CD4-positive, alpha-beta memory T cell (primary cell): ENCODE data around the gene NAB2. TPM values are rescaled to one million over a fixed set of nuclear protein-coding genes. Genes with fewer than 3 reads are reported as not detected.

Source experiments
- CTCF ChIA-PET: fragments of 350-600 bp; sonication (Branson Sonifier 250); formaldehyde crosslinking; loops from one replicate; lab custom pipeline; 2021; ENCODE audit warnings: inconsistent platforms; ENCODE audit not compliant: partially characterized antibody; lab: Charles Lee
- POLR2A ChIA-PET: fragments of 350-600 bp; sonication (Branson Sonifier 250); formaldehyde crosslinking; loops from one replicate; lab custom pipeline; 2021; ENCODE audit not compliant: partially characterized antibody; lab: Charles Lee
- DNase-seq, 5 donors: peaks; one replicate each; pipeline versions ENCODE4 v3.0.0 to v3.0.0-alpha.2; 2020 to 2022; ENCODE audit warnings: mixed read lengths in 1 of 5
- H3K27ac ChIP-seq: one replicate; pipeline ENCODE4 v1.7.0; 2013; ENCODE audit warnings: low read depth, low read length
- H3K27me3 ChIP-seq: 2 replicates; pipeline ENCODE4 v1.7.0; 2013; ENCODE audit warnings: mild to moderate bottlenecking, low read length, moderate library complexity; ENCODE audit not compliant: insufficient read depth
- H3K36me3 ChIP-seq: 2 replicates; pipeline ENCODE4 v1.7.0; 2013; ENCODE audit warnings: mild to moderate bottlenecking, low read length, moderate library complexity; ENCODE audit not compliant: insufficient read depth
- H3K4me1 ChIP-seq: 2 replicates; pipeline ENCODE4 v1.7.0; 2013; ENCODE audit warnings: mild to moderate bottlenecking, low read length, moderate library complexity; ENCODE audit not compliant: insufficient read depth
- H3K4me3 ChIP-seq, 2 donors: one replicate each; pipeline ENCODE4 v1.7.0; 2013; ENCODE audit warnings: low read length in 2 of 2, mild to moderate bottlenecking in 1 of 2
- H3K9me3 ChIP-seq, 2 donors: one replicate each; pipeline ENCODE4 v1.7.0; 2013; ENCODE audit warnings: low read length in 2 of 2, control low read depth in 1 of 2; ENCODE audit not compliant: control insufficient read depth in 1 of 2
- H3K27ac Mint-ChIP-seq, 7 donors: one replicate each; pipeline ENCODE4 v1.8.0; 2020 to 2021; ENCODE audit warnings: mixed read lengths in 7 of 7, mild to moderate bottlenecking in 6 of 7, inconsistent platforms in 3 of 7, moderate library complexity in 3 of 7
- H3K27me3 Mint-ChIP-seq, 2 donors: one replicate each; pipeline ENCODE4 v1.8.0; 2020 to 2021; ENCODE audit warnings: mixed read lengths in 2 of 2
- H3K36me3 Mint-ChIP-seq, 2 donors: one replicate each; pipeline ENCODE4 v1.8.0; 2020 to 2021; ENCODE audit warnings: mixed read lengths in 2 of 2, inconsistent platforms in 1 of 2, mild to moderate bottlenecking in 1 of 2
- H3K4me1 Mint-ChIP-seq, 4 donors: one replicate each; pipeline ENCODE4 v1.8.0; 2020 to 2021; ENCODE audit warnings: mixed read lengths in 4 of 4, mild to moderate bottlenecking in 1 of 4
- H3K4me3 Mint-ChIP-seq, 8 donors: one replicate each; pipeline ENCODE4 v1.8.0; 2020 to 2021; ENCODE audit warnings: mixed read lengths in 8 of 8, mild to moderate bottlenecking in 7 of 8, moderate library complexity in 6 of 8, inconsistent platforms in 3 of 8
- H3K9me3 Mint-ChIP-seq, 8 donors: one replicate each; pipeline ENCODE4 v1.8.0; 2020 to 2021; ENCODE audit warnings: mixed read lengths in 8 of 8, mild to moderate bottlenecking in 5 of 8, inconsistent platforms in 3 of 8, moderate library complexity in 1 of 8
- intact Hi-C: fragments of 100-400 bp; cut with micrococcal nuclease; formaldehyde crosslinking; loops from one replicate; pipeline ENCODE4 v1.15.1; 2023
- polyA plus RNA-seq, 2 donors: library from polyadenylated mRNA; unstranded; fragments of 300-500 nt; fragmentation: Illumina TruSeq; gene quantifications; one replicate each; pipeline ENCODE4 v1.2.3, GENCODE V29; 2021
- total RNA-seq, 2 experiments: library from RNA; stranded (reverse); gene quantifications; one replicate each; pipeline ENCODE4 v1.2.3, GENCODE V29; 2021

Gene NAB2
- total and polyA plus RNA-seq, 4 experiments from 2014 or later: 0.41 to 19.5 (median 9.6) TPM

GRCh38 chr12:57091638-57092528 is 3.0 kb downstream of the NAB2 start:
- intact Hi-C loops: no loop called here
- H3K36me3 Mint-ChIP-seq: peaks cover 8 to 52% of the 10 kb centered on the region in 2 donors
- no peak overlapping the region for H3K4me3 ChIP-seq
- peak overlapping the region in 5 of 8 donors; percentile 0 to 64 (median 16) for H3K4me3 Mint-ChIP-seq
- no peak overlapping the region for H3K27ac ChIP-seq
- no peaks in the 10 kb centered on the region for H3K9me3 Mint-ChIP-seq
- no peaks in the 10 kb centered on the region for H3K27me3 ChIP-seq
- peak overlapping the region in 6 of 7 donors; percentile 61 to 93 (median 84) for H3K27ac Mint-ChIP-seq
- CTCF ChIA-PET: interaction anchor here (1.1 to 11.0 kb wide), 10 partner anchors 9 to 83 kb away, joined by 3 to 184 read pairs (median 6); partner anchors contain the start of genes NEMP1 and STAT6
- peaks cover 25% of the 10 kb centered on the region for H3K36me3 ChIP-seq
- no peaks in the 10 kb centered on the region for H3K9me3 ChIP-seq
- H3K27me3 Mint-ChIP-seq: no peaks in the 10 kb centered on the region
- POLR2A ChIA-PET: interaction anchor here (0.9 to 17.6 kb wide), 6 partner anchors 9 to 456 kb away, joined by 3 to 622 read pairs (median 58); partner anchors contain the start of genes NEMP1 and STAT6
- peak in 1 of 5 donors; percentile 9 for DNase-seq
- H3K4me1 Mint-ChIP-seq: peaks cover 28 to 78% (median 45%) of the 10 kb centered on the region in 4 donors
- H3K4me1 ChIP-seq: peaks cover 52% of the 10 kb centered on the region

GRCh38 chr12:57092529-57092862 is 3.6 kb downstream of the NAB2 start:
- POLR2A ChIA-PET: interaction anchor here (0.9 to 17.6 kb wide), 5 partner anchors 8 to 457 kb away, joined by 3 to 622 read pairs (median 108); partner anchors contain the start of genes NEMP1 and STAT6
- no peaks in the 10 kb centered on the region for H3K27me3 Mint-ChIP-seq
- H3K4me1 Mint-ChIP-seq: peaks cover 28 to 74% (median 45%) of the 10 kb centered on the region in 4 donors

GRCh38 chr12:57092876-57093414 is 4.0 kb downstream of the NAB2 start:
- Histone ChIP-seq H3K4me3 (no peak overlapping the region), H3K27ac (peak overlapping the region; percentile 51), H3K4me1 (peaks cover 51% of the 10 kb centered on the region), H3K9me3 (no peaks in the 10 kb centered on the region), H3K36me3 (peaks cover 33% of the 10 kb centered on the region), H3K27me3 (no peaks in the 10 kb centered on the region)
- ChIA-PET CTCF (interaction anchor here (1.1 to 11.0 kb wide), 8 partner anchors 10 to 84 kb away, joined by 3 to 184 read pairs (median 8); partner anchors contain the start of genes NEMP1 and STAT6), POLR2A (interaction anchor here (0.9 to 17.6 kb wide), 5 partner anchors 8 to 148 kb away, joined by 3 to 622 read pairs (median 108); partner anchors contain the start of genes NEMP1 and STAT6)
- Mint-ChIP-seq H3K9me3 (no peaks in the 10 kb centered on the region), H3K4me3 (peak overlapping the region in 3 of 8 donors; percentile 13 to 64 (median 42)), H3K4me1 (peaks cover 27 to 69% (median 43%) of the 10 kb centered on the region in 4 donors), H3K27me3 (no peaks in the 10 kb centered on the region), H3K27ac (peak overlapping the region; percentile 83 to 93 (median 91)), H3K36me3 (peaks cover 14 to 61% of the 10 kb centered on the region in 2 donors)
- intact Hi-C loops: loop anchor here (1.0 kb wide), 1 partner anchor 24 kb away; no protein-coding TSS in a partner anchor
- no peak for DNase-seq

More at GRCh38 chr12:57092529-57092862, 3.6 kb downstream of the NAB2 start:
- H3K36me3 Mint-ChIP-seq: peaks cover 13 to 56% of the 10 kb centered on the region in 2 donors
- CTCF ChIA-PET: interaction anchor here (1.1 to 11.0 kb wide), 10 partner anchors 10 to 84 kb away, joined by 3 to 184 read pairs (median 6); partner anchors contain the start of genes NEMP1 and STAT6
- Histone ChIP-seq H3K4me1 (peaks cover 52% of the 10 kb centered on the region), H3K36me3 (peaks cover 30% of the 10 kb centered on the region), H3K27me3 (no peaks in the 10 kb centered on the region), H3K27ac (no peak overlapping the region), H3K9me3 (no peaks in the 10 kb centered on the region), H3K4me3 (no peak overlapping the region)
- no peaks in the 10 kb centered on the region for H3K9me3 Mint-ChIP-seq
- peak overlapping the region; percentile 64 to 93 (median 83) for H3K27ac Mint-ChIP-seq
- H3K4me3 Mint-ChIP-seq: peak overlapping the region in 4 of 8 donors; percentile 12 to 64 (median 28)
- intact Hi-C loops: no loop called here
- peak in 1 of 5 donors; percentile 12 for DNase-seq

- ChIA-PET CTCF (interaction anchor here (1.2 to 11.0 kb wide), 5 partner anchors 13 to 85 kb away, joined by 3 to 184 read pairs (median 23); partner anchors contain the start of genes NEMP1 and STAT6), POLR2A (interaction anchor here (0.7 to 17.6 kb wide), 6 partner anchors 7 to 426 kb away, joined by 3 to 622 read pairs (median 58); partner anchors contain the start of genes NEMP1 and STAT6)
- no peaks in the 10 kb centered on the region for H3K27me3 Mint-ChIP-seq
- peak in 4 of 5 donors; percentile 31 to 65 (median 38) for DNase-seq
- H3K36me3 ChIP-seq: peaks cover 39% of the 10 kb centered on the region
- no peaks in the 10 kb centered on the region for H3K9me3 Mint-ChIP-seq
- intact Hi-C loops: loop anchor here (1.0 kb wide), 1 partner anchor 24 kb away; no protein-coding TSS in a partner anchor
- peak overlapping the region; percentile 51 for H3K27ac ChIP-seq
- no peaks in the 10 kb centered on the region for H3K27me3 ChIP-seq
- H3K4me1 Mint-ChIP-seq: peaks cover 25 to 63% (median 41%) of the 10 kb centered on the region in 4 donors
- no peak overlapping the region for H3K4me3 ChIP-seq
- peak overlapping the region; percentile 87 to 93 (median 91) for H3K27ac Mint-ChIP-seq
- no peaks in the 10 kb centered on the region for H3K9me3 ChIP-seq
- peaks cover 19 to 62% of the 10 kb centered on the region in 2 donors for H3K36me3 Mint-ChIP-seq
- peak overlapping the region in 5 of 8 donors; percentile 16 to 75 (median 44) for H3K4me3 Mint-ChIP-seq
- H3K4me1 ChIP-seq: peaks cover 50% of the 10 kb centered on the region
Measured at GRCh38 chr12:57093415-57094207, 4.7 kb downstream of the NAB2 start.

- peak in 1 of 5 donors; percentile 33 for DNase-seq
- H3K4me1 ChIP-seq: peaks cover 50% of the 10 kb centered on the region
- peaks cover 28 to 69% of the 10 kb centered on the region in 2 donors for H3K36me3 Mint-ChIP-seq
- ChIA-PET CTCF (interaction anchor here (3.4 to 11.0 kb wide), 4 partner anchors 14 to 29 kb away, joined by 11 to 184 read pairs (median 66); partner anchors contain the start of genes NEMP1 and STAT6), POLR2A (interaction anchor here (0.7 to 17.6 kb wide), 5 partner anchors 14 to 425 kb away, joined by 3 to 622 read pairs (median 108); partner anchors contain the start of genes NEMP1 and STAT6)
- H3K9me3 Mint-ChIP-seq: peaks cover 0 to 3% (median 0%) of the 10 kb centered on the region in 8 donors
- H3K4me3 ChIP-seq: no peak overlapping the region
- no peaks in the 10 kb centered on the region for H3K27me3 ChIP-seq
- H3K36me3 ChIP-seq: peaks cover 48% of the 10 kb centered on the region
- peak overlapping the region; percentile 51 for H3K27ac ChIP-seq
- H3K9me3 ChIP-seq: no peaks in the 10 kb centered on the region
- intact Hi-C loops: no loop called here
- no peak overlapping the region for H3K4me3 Mint-ChIP-seq
- H3K27ac Mint-ChIP-seq: peak overlapping the region; percentile 50 to 92 (median 74)
- H3K27me3 Mint-ChIP-seq: no peaks in the 10 kb centered on the region
- peaks cover 25 to 59% (median 40%) of the 10 kb centered on the region in 4 donors for H3K4me1 Mint-ChIP-seq
Measured at GRCh38 chr12:57094208-57095160, 5.6 kb downstream of the NAB2 start.
